Activated CD4-positive, alpha-beta memory T cell treated with anti-CD3 and anti-CD28 coated beads for 36 hours (primary cell): ENCODE measurements around the gene C1QTNF8. TPM values are rescaled to one million over a fixed set of nuclear protein-coding genes. Genes with fewer than 3 reads are reported as not detected.

Experiments
- CTCF ChIA-PET: fragments of 350-600 bp; sonication (Branson Sonifier 250); formaldehyde crosslinking; loops from one replicate; lab custom pipeline; 2021; ENCODE audit warnings: antibody characterized with exemption, inconsistent platforms; lab: Charles Lee
- POLR2A ChIA-PET: fragments of 350-600 bp; sonication (Branson Sonifier 250); formaldehyde crosslinking; loops from one replicate; lab custom pipeline; 2021; ENCODE audit warnings: antibody characterized with exemption; lab: Charles Lee
- DNase-seq: peaks from one replicate; pipeline ENCODE4 v3.0.0-alpha.2; 2020
- H3K27ac Mint-ChIP-seq: one replicate; pipeline ENCODE4 v1.8.0; 2021; ENCODE audit warnings: mixed read lengths
- H3K27me3 Mint-ChIP-seq: one replicate; pipeline ENCODE4 v1.8.0; 2021; ENCODE audit warnings: mixed read lengths
- H3K36me3 Mint-ChIP-seq: one replicate; pipeline ENCODE4 v1.8.0; 2021; ENCODE audit warnings: mixed read lengths
- H3K4me1 Mint-ChIP-seq: one replicate; pipeline ENCODE4 v1.8.0; 2021; ENCODE audit warnings: low read depth, mixed read lengths
- H3K4me3 Mint-ChIP-seq: one replicate; pipeline ENCODE4 v1.8.0; 2021; ENCODE audit warnings: mild to moderate bottlenecking, mixed read lengths
- H3K9me3 Mint-ChIP-seq: one replicate; pipeline ENCODE4 v1.8.0; 2021; ENCODE audit warnings: mixed read lengths
- intact Hi-C: fragments of 100-400 bp; cut with micrococcal nuclease; formaldehyde crosslinking; loops from one replicate; pipeline ENCODE4 v1.15.1; 2023
- total RNA-seq, 2 experiments: library from RNA; stranded (reverse); gene quantifications; one replicate each; pipeline ENCODE4 v1.2.3, GENCODE V29; 2021

The C1QTNF8 gene
- total RNA-seq = not detected

DNA sequence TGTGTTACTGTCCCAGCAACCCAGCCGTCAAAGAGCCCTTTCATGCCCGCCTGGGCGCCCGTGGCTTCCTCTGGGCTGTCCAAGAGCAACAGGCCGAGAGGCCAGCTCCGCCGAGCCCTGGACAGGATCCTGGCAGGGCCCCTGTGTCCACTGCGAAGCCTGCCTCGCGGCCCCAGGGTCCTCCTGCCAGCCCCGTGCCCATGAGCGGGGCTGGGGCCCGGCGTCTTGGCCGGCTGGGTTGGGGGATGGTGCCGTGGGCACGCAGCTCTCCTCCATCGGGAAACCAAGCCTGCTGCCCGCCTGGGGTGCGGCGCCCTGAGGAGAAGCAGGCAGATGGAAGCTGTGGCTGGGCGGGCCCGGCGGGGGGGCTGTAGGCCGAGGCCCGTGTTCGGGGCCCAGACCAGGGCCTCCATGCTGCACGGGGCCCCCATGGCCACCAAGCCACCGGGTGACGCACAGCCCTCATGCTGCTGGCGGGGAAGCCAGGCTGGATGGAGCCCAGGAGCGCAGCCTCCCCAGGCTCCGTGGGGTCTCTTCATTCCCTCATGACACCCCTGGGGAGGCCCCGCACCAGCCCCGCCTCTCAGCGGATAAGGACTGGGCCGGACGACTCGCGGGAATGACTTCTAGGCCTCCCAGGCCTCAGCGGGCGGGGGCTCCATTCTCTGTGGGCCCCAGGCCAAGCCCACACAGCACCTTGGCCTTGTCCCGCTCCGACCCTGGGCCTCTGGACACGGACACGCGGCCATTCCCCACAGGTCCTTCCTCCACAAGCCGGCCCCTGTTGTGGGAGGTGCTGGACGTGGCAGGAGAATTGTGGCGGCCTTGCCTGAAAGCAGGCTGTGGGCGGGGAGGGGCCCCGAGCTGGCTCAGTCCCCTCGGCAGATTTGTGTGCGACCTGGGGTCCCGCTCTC, at the start of gene C1QTNF8:
Gene C1QTNF8, minus strand, starts transcription at position 76 of the 914 bp plus-strand sequence. CDS start 1,322 bp downstream, outside the sequence.
- Mint-ChIP-seq H3K36me3 (peaks cover 2% of the 10 kb centered on the region), H3K27ac (no peak within 1 kb of the TSS), H3K27me3 (no peaks in the 10 kb centered on the region), H3K9me3 (peaks cover 6% of the 10 kb centered on the region), H3K4me1 (no peaks in the 10 kb centered on the region), H3K4me3 (no peak within 1 kb of the TSS)
- intact Hi-C loops = no loop called here
- DNase-seq = no peak
- ChIA-PET CTCF (no interaction called here), POLR2A (no interaction called here)

DNA sequence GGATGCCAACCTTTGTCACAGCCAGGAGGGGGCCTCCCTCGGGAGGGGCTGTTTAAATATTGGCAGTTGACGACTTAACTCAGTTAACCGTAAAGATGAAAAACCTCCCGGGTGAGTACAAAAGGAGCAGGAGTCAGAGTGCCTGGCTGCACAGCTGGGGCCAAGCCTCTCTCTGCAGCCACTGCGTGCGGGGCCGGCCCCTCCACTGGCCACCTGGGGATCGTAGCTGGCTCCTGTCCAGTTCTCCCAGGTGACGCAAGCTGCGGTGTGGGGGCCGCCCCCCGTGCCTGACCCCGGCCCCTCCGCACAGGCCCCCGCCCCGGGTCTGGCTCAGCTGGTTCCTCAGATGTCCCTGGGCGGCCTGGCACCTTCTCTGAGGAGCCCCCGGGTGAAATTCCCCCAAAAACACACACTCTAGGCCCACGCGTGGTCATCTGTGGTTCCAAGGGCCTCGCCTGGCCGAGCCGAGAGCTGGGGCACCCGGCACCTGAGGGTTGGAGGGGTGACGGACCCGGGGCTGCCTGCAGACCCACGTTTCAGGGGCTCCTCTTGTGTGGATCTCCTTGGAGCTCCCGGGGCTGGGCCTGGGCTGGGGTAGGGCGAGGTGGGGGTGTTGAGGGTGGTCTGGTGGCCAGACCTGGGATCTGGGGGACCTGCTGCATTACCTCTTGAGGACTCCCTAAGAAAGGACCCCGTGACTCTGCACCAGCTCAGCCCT, 49.5 kb upstream of the C1QTNF8 start:
- H3K27ac Mint-ChIP-seq = no peak overlapping the region
- no peaks in the 10 kb centered on the region for H3K36me3 Mint-ChIP-seq
- no peaks in the 10 kb centered on the region for H3K4me1 Mint-ChIP-seq
- DNase-seq = no peak
- intact Hi-C loops = no loop called here
- H3K9me3 Mint-ChIP-seq = peaks cover 7% of the 10 kb centered on the region
- H3K4me3 Mint-ChIP-seq = no peak overlapping the region
- CTCF ChIA-PET = no interaction called here
- H3K27me3 Mint-ChIP-seq = no peaks in the 10 kb centered on the region
- POLR2A ChIA-PET = no interaction called here

DNA sequence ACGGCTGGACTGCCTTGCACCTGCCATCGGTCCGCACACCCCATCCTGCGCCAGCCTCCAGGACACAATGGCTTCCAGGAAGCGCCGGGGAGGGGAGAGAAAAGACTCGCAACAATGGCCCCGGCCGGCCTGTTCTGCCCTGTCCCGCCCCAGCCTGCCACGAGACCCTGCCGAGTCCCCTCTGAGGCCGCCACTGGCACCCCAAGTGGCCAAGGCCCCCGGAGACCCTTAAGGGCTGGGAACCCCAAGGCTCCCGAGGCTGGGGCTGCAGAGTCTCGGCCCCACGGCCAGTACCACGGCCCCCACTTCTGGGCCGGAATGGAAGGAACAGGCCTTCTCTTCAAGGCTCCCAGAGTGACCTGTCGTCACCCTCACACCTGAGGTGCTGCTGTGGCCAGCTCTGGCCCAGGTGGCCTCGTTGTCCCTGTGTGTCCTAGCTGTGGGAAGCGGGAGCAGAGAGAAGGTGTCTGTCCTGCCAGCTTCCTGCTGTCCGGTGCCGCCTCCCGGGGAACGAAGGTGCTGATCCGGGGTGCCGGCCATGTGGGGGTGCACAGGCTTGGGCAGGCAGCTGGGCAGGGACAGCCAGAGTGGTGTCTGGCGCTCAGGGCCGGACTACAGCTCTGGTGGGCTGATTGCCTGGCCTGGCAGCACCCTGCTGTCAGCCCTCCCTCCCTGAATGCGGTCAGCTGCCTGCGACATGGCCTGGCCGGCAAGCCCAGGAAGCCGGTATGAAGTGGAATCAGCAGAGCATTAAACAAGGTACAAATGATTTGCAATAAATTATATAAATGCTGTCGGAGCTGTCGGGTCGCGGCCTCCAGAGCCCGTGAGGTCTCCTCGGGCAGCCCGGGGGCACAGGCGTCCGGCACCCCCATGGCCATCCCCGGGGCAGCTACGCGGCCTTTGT, 48.7 kb upstream of the C1QTNF8 start:
- intact Hi-C loops = no loop called here
- CTCF ChIA-PET = no interaction called here
- H3K27me3 Mint-ChIP-seq = peaks cover 3% of the 10 kb centered on the region

DNA sequence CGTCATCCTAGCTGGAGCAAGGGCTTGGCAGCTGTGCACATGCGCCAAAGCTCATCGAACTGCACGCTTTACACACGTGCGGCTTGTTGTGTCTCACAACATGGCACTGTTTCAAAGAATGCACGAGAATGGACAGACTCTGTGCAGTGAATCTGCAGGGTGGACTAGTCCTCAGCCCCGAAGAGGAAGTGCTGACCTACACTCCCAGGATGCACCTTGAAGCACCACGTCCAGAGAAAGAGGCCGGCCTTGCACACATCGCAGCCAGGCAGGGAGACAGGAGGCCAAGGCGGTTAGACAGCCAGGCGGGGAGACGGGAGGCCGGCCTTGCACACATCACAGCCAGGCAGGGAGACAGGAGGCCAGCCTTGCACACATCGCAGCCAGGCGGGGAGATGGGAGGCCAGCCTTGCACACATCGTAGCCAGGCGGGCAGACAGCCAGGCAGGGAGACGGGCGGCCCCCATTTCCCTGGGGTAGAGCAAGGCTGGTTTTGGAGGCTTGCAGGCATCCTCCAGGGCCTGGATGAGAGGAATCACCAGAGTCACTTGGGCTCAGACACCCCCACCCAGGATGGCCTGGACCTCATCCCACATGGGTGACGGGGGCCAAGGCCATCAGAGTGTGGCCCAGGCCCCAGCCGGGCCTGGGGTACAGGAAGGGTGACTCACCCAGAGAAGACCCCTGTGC, 47.9 kb upstream of the C1QTNF8 start:
- CTCF ChIA-PET = no interaction called here

More for the DNA sequence above, 48.7 kb upstream of the C1QTNF8 start:
- H3K9me3 Mint-ChIP-seq = peaks cover 7% of the 10 kb centered on the region
- no peak overlapping the region for H3K4me3 Mint-ChIP-seq
- POLR2A ChIA-PET = no interaction called here
- no peak for DNase-seq
- no peaks in the 10 kb centered on the region for H3K36me3 Mint-ChIP-seq
- H3K4me1 Mint-ChIP-seq = no peaks in the 10 kb centered on the region
- no peak overlapping the region for H3K27ac Mint-ChIP-seq

DNA sequence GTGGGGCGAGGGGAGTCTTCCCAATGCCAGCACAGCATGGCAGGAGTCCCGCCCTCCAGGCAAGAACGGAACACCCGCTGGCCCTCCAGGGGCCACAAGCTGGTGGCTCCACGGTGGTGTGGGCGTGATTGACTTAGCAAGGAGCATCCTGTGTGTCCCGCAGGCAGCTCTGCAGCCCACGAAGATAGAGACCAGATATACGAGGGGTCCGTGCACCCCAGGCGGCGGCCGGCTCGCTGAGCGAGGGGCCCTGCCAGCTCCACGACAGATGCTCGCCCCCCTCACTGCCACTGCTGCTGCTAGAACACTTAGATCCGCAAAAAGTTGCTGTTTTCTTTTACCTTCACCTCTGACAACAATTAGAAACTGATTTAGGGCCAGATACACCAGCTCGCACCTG, 46.9 kb upstream of the C1QTNF8 start:
- intact Hi-C loops = no loop called here
- Mint-ChIP-seq H3K36me3 (no peaks in the 10 kb centered on the region), H3K27me3 (peaks cover 6% of the 10 kb centered on the region), H3K9me3 (peaks cover 7% of the 10 kb centered on the region), H3K4me3 (no peak overlapping the region), H3K4me1 (no peaks in the 10 kb centered on the region), H3K27ac (no peak overlapping the region)
- no peak for DNase-seq
- CTCF ChIA-PET = no interaction called here
- POLR2A ChIA-PET = no interaction called here

More for the DNA sequence above, 47.9 kb upstream of the C1QTNF8 start:
- H3K27me3 Mint-ChIP-seq = peaks cover 4% of the 10 kb centered on the region
- no peaks in the 10 kb centered on the region for H3K36me3 Mint-ChIP-seq
- DNase-seq = no peak
- H3K4me1 Mint-ChIP-seq = no peaks in the 10 kb centered on the region
- H3K4me3 Mint-ChIP-seq = no peak overlapping the region
- H3K27ac Mint-ChIP-seq = no peak overlapping the region
- H3K9me3 Mint-ChIP-seq = peaks cover 7% of the 10 kb centered on the region
- intact Hi-C loops = no loop called here
- POLR2A ChIA-PET = no interaction called here

DNA sequence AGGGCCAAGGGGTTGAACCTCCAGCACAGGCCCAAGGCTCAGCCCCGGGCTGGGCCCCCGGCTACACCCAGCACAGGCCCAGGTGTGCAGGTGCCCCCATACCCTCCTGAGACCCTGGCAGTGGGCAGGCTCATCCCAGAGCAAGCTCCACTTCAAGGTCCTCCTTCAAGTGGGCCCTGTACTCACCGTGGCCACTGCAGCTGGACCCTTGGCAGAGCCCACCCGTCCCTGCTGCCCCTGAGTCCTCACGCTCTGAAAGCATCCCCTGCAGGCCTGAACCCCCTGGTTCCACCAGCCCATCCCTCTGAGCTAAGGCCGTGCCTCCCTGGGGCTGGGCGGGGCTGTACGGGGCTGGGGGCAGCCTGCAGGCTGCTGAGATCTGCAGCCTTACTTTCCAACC, 45.7 kb upstream of the C1QTNF8 start:
- Mint-ChIP-seq H3K4me1 (no peaks in the 10 kb centered on the region), H3K9me3 (no peaks in the 10 kb centered on the region), H3K4me3 (no peak overlapping the region), H3K36me3 (no peaks in the 10 kb centered on the region), H3K27ac (no peak overlapping the region), H3K27me3 (peaks cover 6% of the 10 kb centered on the region)
- CTCF ChIA-PET = no interaction called here
- intact Hi-C loops = no loop called here
- no peak for DNase-seq
- POLR2A ChIA-PET = no interaction called here

DNA sequence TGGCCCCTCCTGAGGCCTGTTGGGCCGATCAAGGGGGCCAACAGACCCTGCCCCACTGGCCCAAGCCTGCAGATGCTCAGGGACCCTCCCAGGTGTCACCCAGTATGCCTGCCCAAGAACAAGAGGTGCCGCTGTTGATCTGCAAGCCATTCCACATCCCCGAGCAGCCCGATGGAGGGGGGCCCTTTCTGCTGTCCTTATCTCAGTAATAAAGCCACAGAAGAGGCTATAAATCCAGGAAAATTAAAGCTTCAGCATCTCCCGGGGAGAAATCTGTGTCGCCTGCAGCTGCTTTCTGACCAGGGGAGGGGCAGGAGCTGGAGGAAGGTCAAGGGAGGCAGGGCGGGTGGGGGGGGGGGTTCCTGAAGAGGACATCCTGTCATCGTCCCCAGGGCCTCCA, 45.1 kb upstream of the C1QTNF8 start:
- ChIA-PET POLR2A (no interaction called here), CTCF (no interaction called here)
- Mint-ChIP-seq H3K27me3 (peaks cover 6% of the 10 kb centered on the region), H3K27ac (no peak overlapping the region), H3K36me3 (no peaks in the 10 kb centered on the region), H3K4me1 (no peaks in the 10 kb centered on the region), H3K4me3 (no peak overlapping the region), H3K9me3 (no peaks in the 10 kb centered on the region)
- intact Hi-C loops = no loop called here
- no peak for DNase-seq

- intact Hi-C loops = no loop called here
- no peak overlapping the region for H3K27ac Mint-ChIP-seq
- no peaks in the 10 kb centered on the region for H3K4me1 Mint-ChIP-seq
- H3K36me3 Mint-ChIP-seq = no peaks in the 10 kb centered on the region
- no peak for DNase-seq
- H3K27me3 Mint-ChIP-seq = peaks cover 6% of the 10 kb centered on the region
- POLR2A ChIA-PET = no interaction called here
- CTCF ChIA-PET = no interaction called here
- no peaks in the 10 kb centered on the region for H3K9me3 Mint-ChIP-seq
- H3K4me3 Mint-ChIP-seq = no peak overlapping the region
Observed at GRCh38 chr16:1140582-1141162, 44.6 kb upstream of the C1QTNF8 start.

- Mint-ChIP-seq H3K9me3 (no peaks in the 10 kb centered on the region), H3K36me3 (no peaks in the 10 kb centered on the region), H3K27ac (no peak overlapping the region), H3K4me3 (no peak overlapping the region), H3K4me1 (no peaks in the 10 kb centered on the region), H3K27me3 (peaks cover 6% of the 10 kb centered on the region)
- intact Hi-C loops = no loop called here
- CTCF ChIA-PET = no interaction called here
- POLR2A ChIA-PET = no interaction called here
- no peak for DNase-seq
Observed at GRCh38 chr16:1137604-1138003, 41.6 kb upstream of the C1QTNF8 start.

GRCh38 chr16:1135459-1135825, 39.4 kb upstream of the C1QTNF8 start:
- Mint-ChIP-seq H3K36me3 (no peaks in the 10 kb centered on the region), H3K4me1 (no peaks in the 10 kb centered on the region), H3K27me3 (peaks cover 5% of the 10 kb centered on the region), H3K9me3 (no peaks in the 10 kb centered on the region), H3K27ac (no peak overlapping the region), H3K4me3 (no peak overlapping the region)
- POLR2A ChIA-PET = no interaction called here
- intact Hi-C loops = no loop called here
- no peak for DNase-seq
- CTCF ChIA-PET = no interaction called here

DNA sequence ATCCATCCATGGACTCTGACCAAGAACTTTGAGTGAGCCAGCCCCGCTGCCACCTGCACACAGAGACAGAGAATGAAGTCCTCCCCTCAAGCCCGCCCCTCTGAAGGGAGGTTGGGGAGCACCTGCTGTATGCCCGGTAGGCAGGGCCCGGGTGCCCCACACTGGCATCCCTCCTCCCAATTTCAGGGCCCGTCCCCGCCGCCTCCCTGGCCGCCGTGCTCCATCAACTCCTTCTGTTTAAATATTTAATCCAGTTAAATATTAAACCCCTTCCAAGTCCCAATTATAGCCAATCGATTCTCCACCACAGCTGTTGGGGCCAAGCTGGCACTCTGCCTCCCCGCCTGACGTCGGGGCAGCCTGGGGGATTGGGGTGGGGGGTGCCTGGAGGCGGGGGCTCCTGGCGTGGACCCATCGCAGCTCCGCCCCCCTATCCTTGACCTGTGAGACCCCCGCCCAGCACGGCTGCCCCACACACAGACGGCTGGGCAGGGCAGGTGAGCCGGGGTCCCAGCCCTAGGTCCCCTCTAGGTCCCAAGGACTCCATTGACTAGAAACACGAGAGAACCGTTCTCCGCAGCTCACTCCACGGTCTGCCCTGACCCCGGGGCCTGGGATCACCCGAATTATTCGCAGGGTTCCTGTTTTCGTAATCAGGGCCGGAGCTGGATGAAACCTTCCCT, 38.9 kb upstream of the C1QTNF8 start:
- H3K36me3 Mint-ChIP-seq = no peaks in the 10 kb centered on the region
- no peaks in the 10 kb centered on the region for H3K9me3 Mint-ChIP-seq
- intact Hi-C loops = no loop called here
- H3K27ac Mint-ChIP-seq = no peak overlapping the region
- no peak for DNase-seq
- H3K4me1 Mint-ChIP-seq = no peaks in the 10 kb centered on the region
- ChIA-PET CTCF (no interaction called here), POLR2A (no interaction called here)
- peaks cover 3% of the 10 kb centered on the region for H3K27me3 Mint-ChIP-seq
- no peak overlapping the region for H3K4me3 Mint-ChIP-seq
